Loucy (cell line): Measurements from ENCODE around the gene AFG3L2.

Source experiments
- H2AFZ ChIP-seq: fragments of 200-600 bp; sonication (generic); 2 replicates; pipeline ENCODE4 v1.6.0; 2016; ENCODE audit warnings: antibody characterized with exemption, mild to moderate bottlenecking, low read length, moderate library complexity
- H3F3A ChIP-seq: fragments of 200-600 bp; 2 replicates; pipeline ENCODE4 v1.6.0; 2016; ENCODE audit warnings: antibody characterized with exemption, low read depth, mild to moderate bottlenecking
- H3K27me3 ChIP-seq: fragments of 200-600 bp; sonication (generic); 2 replicates; pipeline ENCODE4 v1.6.1; 2014; ENCODE audit warnings: low read length, mild to moderate bottlenecking; ENCODE audit not compliant: insufficient read depth, poor library complexity, severe bottlenecking
- H3K36me3 ChIP-seq: fragments of 200-600 bp; sonication (generic); 2 replicates; pipeline ENCODE4 v1.6.1; 2016; ENCODE audit warnings: low read length; ENCODE audit not compliant: insufficient read depth
- H3K4me1 ChIP-seq: fragments of 200-600 bp; sonication (generic); 2 replicates; pipeline ENCODE4 v1.5.1; 2014; ENCODE audit warnings: low read length, mild to moderate bottlenecking; ENCODE audit not compliant: insufficient read depth, poor library complexity, severe bottlenecking
- H3K4me2 ChIP-seq: fragments of 200-600 bp; sonication (generic); 2 replicates; pipeline ENCODE4 v1.6.0; 2014; ENCODE audit warnings: antibody characterized with exemption, low read length, low read depth, mild to moderate bottlenecking; ENCODE audit not compliant: poor library complexity, severe bottlenecking
- H3K4me3 ChIP-seq: fragments of 200-600 bp; sonication (generic); 2 replicates; pipeline ENCODE4 v1.5.1; 2014; ENCODE audit warnings: low read length, mild to moderate bottlenecking, mixed read lengths; ENCODE audit not compliant: poor library complexity, severe bottlenecking
- H3K79me2 ChIP-seq: fragments of 200-600 bp; sonication (generic); 2 replicates; pipeline ENCODE4 v1.6.1; 2014; ENCODE audit warnings: low read length; ENCODE audit not compliant: insufficient read depth
- H3K9ac ChIP-seq: fragments of 200-600 bp; sonication (generic); 2 replicates; pipeline ENCODE4 v1.6.0; 2014; ENCODE audit warnings: mild to moderate bottlenecking, low read depth, low read length, moderate library complexity; ENCODE audit not compliant: poor library complexity, severe bottlenecking
- H3K9me2 ChIP-seq: fragments of 200-600 bp; sonication (generic); replicated peaks from 2 replicates; pipeline ENCODE4 v1.6.1; 2016; ENCODE audit warnings: low read depth, low read length, mixed read lengths
- H3K9me3 ChIP-seq: fragments of 200-600 bp; sonication (generic); 2 replicates; pipeline ENCODE4 v1.6.1; 2014; ENCODE audit warnings: mild to moderate bottlenecking, antibody characterized with exemption, low read length, low read depth; ENCODE audit not compliant: insufficient read depth
- H4K20me1 ChIP-seq: fragments of 200-600 bp; sonication (generic); 2 replicates; pipeline ENCODE4 v1.6.0; 2014; ENCODE audit warnings: antibody characterized with exemption, low read length, mild to moderate bottlenecking; ENCODE audit not compliant: insufficient read depth, poor library complexity, severe bottlenecking
- EZH2phosphoT487 ChIP-seq: fragments of 200-600 bp; IDR thresholded peaks from 2 replicates; pipeline ENCODE4 v1.6.1; 2018; ENCODE audit warnings: antibody characterized with exemption, mild to moderate bottlenecking, moderate library complexity, borderline replicate concordance
- TF ChIP-seq, protein P1 (sequence below): fragments of 200-600 bp; sonication (generic); conservative IDR thresholded peaks from 2 replicates; pipeline ENCODE4 v1.5.1; 2014; ENCODE audit warnings: mild to moderate bottlenecking, antibody characterized with exemption, low read length

Gene AFG3L2

DNA sequence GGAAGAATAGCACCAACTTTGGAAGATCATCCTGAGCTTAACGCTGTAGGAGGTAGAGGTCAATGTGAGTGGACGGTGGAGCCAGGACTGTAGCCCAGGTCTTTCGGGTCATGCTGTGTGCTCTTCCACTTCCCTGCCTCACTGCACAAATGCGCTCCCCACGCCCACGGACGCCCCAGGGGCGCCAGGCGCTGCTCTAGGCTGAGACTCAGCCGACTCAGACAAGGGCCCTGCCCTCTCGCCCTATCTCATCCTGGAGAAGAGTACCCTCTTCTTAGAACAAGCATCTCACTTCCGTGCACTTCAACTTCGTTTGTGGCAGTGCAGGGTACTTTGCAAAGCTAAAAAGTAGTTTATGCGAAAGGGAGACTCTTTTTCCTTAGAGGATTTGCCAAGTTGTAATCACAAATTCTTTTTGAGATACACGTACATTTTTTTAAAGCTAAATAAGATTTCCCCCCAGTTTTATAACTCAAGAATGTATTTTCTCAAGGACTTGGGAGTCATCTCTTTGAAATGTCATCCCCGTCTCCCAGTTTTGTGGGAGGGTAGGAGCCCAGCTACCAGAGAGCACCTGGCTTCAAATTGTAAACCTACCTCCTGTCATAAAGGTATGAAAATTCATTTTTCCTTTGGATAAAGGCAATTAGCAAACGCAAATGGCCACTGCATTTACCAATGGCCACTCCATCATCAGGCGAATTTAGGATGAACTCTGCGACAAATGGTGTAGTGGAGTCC, 29.5 kb upstream of the AFG3L2 start:
- H3K9ac ChIP-seq, result no peak overlapping the region
- H3K4me1 ChIP-seq, result no peaks in the 10 kb centered on the region
- TF ChIP-seq, protein P1, sequence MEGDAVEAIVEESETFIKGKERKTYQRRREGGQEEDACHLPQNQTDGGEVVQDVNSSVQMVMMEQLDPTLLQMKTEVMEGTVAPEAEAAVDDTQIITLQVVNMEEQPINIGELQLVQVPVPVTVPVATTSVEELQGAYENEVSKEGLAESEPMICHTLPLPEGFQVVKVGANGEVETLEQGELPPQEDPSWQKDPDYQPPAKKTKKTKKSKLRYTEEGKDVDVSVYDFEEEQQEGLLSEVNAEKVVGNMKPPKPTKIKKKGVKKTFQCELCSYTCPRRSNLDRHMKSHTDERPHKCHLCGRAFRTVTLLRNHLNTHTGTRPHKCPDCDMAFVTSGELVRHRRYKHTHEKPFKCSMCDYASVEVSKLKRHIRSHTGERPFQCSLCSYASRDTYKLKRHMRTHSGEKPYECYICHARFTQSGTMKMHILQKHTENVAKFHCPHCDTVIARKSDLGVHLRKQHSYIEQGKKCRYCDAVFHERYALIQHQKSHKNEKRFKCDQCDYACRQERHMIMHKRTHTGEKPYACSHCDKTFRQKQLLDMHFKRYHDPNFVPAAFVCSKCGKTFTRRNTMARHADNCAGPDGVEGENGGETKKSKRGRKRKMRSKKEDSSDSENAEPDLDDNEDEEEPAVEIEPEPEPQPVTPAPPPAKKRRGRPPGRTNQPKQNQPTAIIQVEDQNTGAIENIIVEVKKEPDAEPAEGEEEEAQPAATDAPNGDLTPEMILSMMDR, result no peak
- TF ChIP-seq EZH2phosphoT487, result no peak
- H3K36me3 ChIP-seq, result no peaks in the 10 kb centered on the region
- no peaks in the 10 kb centered on the region for H3K79me2 ChIP-seq
- H4K20me1 ChIP-seq, result no peaks in the 10 kb centered on the region
- no peak overlapping the region for H2AFZ ChIP-seq
- H3F3A ChIP-seq, result no peaks in the 10 kb centered on the region
- no peaks in the 10 kb centered on the region for H3K9me3 ChIP-seq
- no peaks in the 10 kb centered on the region for H3K9me2 ChIP-seq
- no peaks in the 10 kb centered on the region for H3K27me3 ChIP-seq
- H3K4me3 ChIP-seq, result no peak overlapping the region
- H3K4me2 ChIP-seq, result no peak overlapping the region

DNA sequence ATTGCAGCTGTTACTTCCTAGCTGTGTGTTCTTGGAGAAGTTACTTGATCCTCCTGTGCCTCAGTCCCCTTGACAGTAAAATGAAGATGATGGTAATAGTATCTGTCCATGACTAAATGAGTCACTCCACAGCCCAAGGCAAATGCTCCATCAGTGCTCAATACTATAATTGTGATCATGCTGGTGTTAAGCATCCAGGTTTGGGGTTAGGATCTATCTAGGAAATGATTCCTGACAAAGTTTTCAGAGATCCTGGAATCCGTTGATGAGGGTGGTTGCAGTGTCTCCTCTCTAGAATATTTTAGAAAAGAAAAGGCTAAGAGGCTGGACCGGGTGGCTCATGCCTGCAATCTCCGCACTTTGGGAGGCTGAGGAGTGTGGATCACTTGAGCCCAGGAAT, 28.0 kb upstream of the AFG3L2 start:
- Histone ChIP-seq H3F3A (no peaks in the 10 kb centered on the region), H3K4me2 (no peak overlapping the region), H3K27me3 (no peaks in the 10 kb centered on the region), H3K4me1 (no peaks in the 10 kb centered on the region), H3K36me3 (no peaks in the 10 kb centered on the region), H3K4me3 (no peak overlapping the region), H2AFZ (no peak overlapping the region), H3K9ac (no peak overlapping the region), H3K9me3 (no peaks in the 10 kb centered on the region), H3K79me2 (no peaks in the 10 kb centered on the region), H3K9me2 (no peaks in the 10 kb centered on the region), H4K20me1 (no peaks in the 10 kb centered on the region)
- TF ChIP-seq, protein P1, result no peak
- TF ChIP-seq EZH2phosphoT487, result no peak

DNA sequence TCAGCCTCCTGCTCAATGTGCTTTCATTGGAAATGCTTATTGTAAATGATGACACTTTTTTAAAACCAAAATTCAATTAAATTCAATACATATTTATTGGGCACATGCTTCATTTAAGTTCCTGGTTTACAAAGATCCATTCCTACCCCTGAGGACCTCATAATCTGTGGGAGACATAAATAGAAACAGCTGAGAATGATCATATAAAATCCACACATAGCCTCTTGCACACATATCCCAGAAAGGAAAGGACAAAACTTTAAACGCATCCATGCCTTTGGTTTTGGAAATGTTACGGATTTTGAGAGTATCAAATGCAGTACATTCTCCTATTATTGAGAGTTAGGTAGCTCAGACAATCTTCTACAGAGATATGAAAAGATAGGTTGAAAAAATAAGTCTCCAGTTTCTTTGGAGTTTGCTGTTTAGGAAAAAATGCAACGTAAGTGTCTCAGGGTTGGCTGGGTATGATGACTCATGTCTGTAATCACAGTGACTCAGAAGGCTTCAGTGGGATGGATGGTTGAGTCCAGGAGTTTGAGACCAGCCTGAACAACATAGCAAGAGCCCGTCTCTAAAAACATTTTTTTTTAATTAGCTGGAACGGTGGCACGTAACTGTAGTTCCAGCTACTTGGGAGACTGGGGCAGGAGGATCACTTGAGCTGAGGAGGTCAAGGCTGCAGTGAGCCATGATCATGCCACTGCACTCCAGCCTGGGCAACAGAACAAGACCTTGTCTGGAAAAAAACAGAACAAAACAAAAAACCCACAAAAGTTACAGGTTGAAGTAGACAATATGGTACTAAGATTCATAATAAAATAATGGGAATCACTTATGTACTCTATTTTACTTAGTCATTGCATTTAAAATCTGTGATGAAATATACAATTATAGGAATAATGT, 26.8 kb upstream of the AFG3L2 start:
- H3K9me2 ChIP-seq, result no peaks in the 10 kb centered on the region
- H2AFZ ChIP-seq, result no peak overlapping the region
- H3F3A ChIP-seq, result no peaks in the 10 kb centered on the region
- no peaks in the 10 kb centered on the region for H3K79me2 ChIP-seq
- H3K4me2 ChIP-seq, result no peak overlapping the region
- TF ChIP-seq, protein P1, result no peak
- no peak for TF ChIP-seq EZH2phosphoT487
- no peak overlapping the region for H3K9ac ChIP-seq
- no peak overlapping the region for H3K4me3 ChIP-seq
- no peaks in the 10 kb centered on the region for H3K27me3 ChIP-seq
- no peaks in the 10 kb centered on the region for H3K9me3 ChIP-seq
- H3K4me1 ChIP-seq, result no peaks in the 10 kb centered on the region
- no peaks in the 10 kb centered on the region for H4K20me1 ChIP-seq
- H3K36me3 ChIP-seq, result no peaks in the 10 kb centered on the region
